Testis (tissue), 2 donors: ENCODE results near the gene FAM20C.

ENCODE experiments used
- CTCF ChIP-seq, 3 experiments: fragments of 450-650 bp in 2 of 3; fragments of 200-600 bp in 1 of 3; sonication (generic) in 1 of 3; IDR thresholded peaks; one replicate each; pipeline ENCODE4 v1.5.1; 2016 to 2019; ENCODE audit warnings: antibody characterized with exemption in 3 of 3, mild to moderate bottlenecking in 2 of 3, moderate library complexity in 1 of 3
- POLR2A ChIP-seq: fragments of 450-650 bp; IDR thresholded peaks from one replicate; pipeline ENCODE4 v1.6.1; 2017; ENCODE audit warnings: antibody characterized with exemption, mild to moderate bottlenecking, moderate library complexity

- TF ChIP-seq CTCF (IDR thresholded peaks at IDR 0.05) (no peak), POLR2A (no peak)
These were observed 2.1 kb downstream of the FAM20C start for GRCh38 chr7:194252-195009.
